Testis (tissue), 3 donors: ENCODE measurements around the gene NADSYN1. TPM values are rescaled to one million over a fixed set of nuclear protein-coding genes. Genes with fewer than 3 reads are reported as not detected.

ENCODE experiments used
- DNase-seq: peaks from one replicate; pipeline ENCODE4 v3.0.0-alpha.2; 2019
- H3K27ac ChIP-seq, 2 donors: fragments of 200-600 bp; sonication (generic); one replicate each; pipeline ENCODE4 v1.5.1; 2019
- H3K27me3 ChIP-seq: fragments of 200-600 bp; sonication (generic); one replicate; pipeline ENCODE4 v1.5.1; 2019
- H3K36me3 ChIP-seq: fragments of 200-600 bp; sonication (generic); one replicate; pipeline ENCODE4 v1.5.1; 2017; ENCODE audit warnings: low read depth; ENCODE audit errors: missing control alignments
- H3K4me1 ChIP-seq: fragments of 200-600 bp; sonication (generic); one replicate; pipeline ENCODE4 v1.5.1; 2019
- H3K4me3 ChIP-seq, 2 donors: fragments of 200-600 bp; sonication (generic); one replicate each; pipeline ENCODE4 v1.5.1; 2017 to 2019
- H3K9me3 ChIP-seq: fragments of 200-600 bp; sonication (generic); one replicate; pipeline ENCODE4 v1.5.1; 2017
- CTCF ChIP-seq, 3 experiments: fragments of 450-650 bp in 2 of 3; fragments of 200-600 bp in 1 of 3; sonication (generic) in 1 of 3; IDR thresholded peaks; one replicate each; pipeline ENCODE4 v1.5.1; 2016 to 2019; ENCODE audit warnings: antibody characterized with exemption in 3 of 3, mild to moderate bottlenecking in 2 of 3, moderate library complexity in 1 of 3
- POLR2A ChIP-seq: fragments of 450-650 bp; IDR thresholded peaks from one replicate; pipeline ENCODE4 v1.6.1; 2017; ENCODE audit warnings: antibody characterized with exemption, mild to moderate bottlenecking, moderate library complexity
- WGBS, 2 donors: methylation state at CpG; one replicate each; pipeline ENCODE4 v1.1.5; 2018; 5-methylcytosine and 5-hydroxymethylcytosine counted together
- intact Hi-C: fragments of 100-400 bp; cut with DNase I; formaldehyde crosslinking; loops from one replicate; pipeline ENCODE4 v1.15.1; 2023; ENCODE audit warnings: low total_unique reads
- polyA plus RNA-seq: library from polyadenylated mRNA; stranded (reverse); fragments of 350-450 nt; fragmentation: Illumina TruSeq; extraction: RNeasy Lipid Tissue Mini Kit (QIAGEN cat#74804); gene quantifications from one replicate; pipeline ENCODE4 v1.2.3, GENCODE V29; 2014; ENCODE audit warnings: low read depth, low replicate concordance; ENCODE audit not compliant: insufficient read depth
- total RNA-seq, 2 donors: library from RNA; depleted of rRNA; stranded (reverse); fragments of >200 nt; gene quantifications; one replicate each; pipeline ENCODE4 v1.2.3, GENCODE V29; 2016

NADSYN1 gene
- total and polyA plus RNA-seq, 3 donors from 2014 or later, result 75.7 to 91.2 (median 79.4) TPM

- WGBS, 2 donors, result 87 to 90% methylated on average over 6 of the region's 6 CpGs
- Histone ChIP-seq H3K4me1 (peaks cover 2% of the 10 kb centered on the region), H3K4me3 (no peak overlapping the region), H3K27ac (no peak overlapping the region), H3K36me3 (no peaks in the 10 kb centered on the region), H3K27me3 (no peaks in the 10 kb centered on the region), H3K9me3 (no peaks in the 10 kb centered on the region)
- no peak for DNase-seq
- no peak for TF ChIP-seq CTCF (IDR thresholded peaks at IDR 0.05)
- TF ChIP-seq POLR2A, result no peak
- intact Hi-C loops, result no loop called here
Measured at GRCh38 chr11:71483692-71484091, 30.7 kb downstream of the NADSYN1 start.

DNA sequence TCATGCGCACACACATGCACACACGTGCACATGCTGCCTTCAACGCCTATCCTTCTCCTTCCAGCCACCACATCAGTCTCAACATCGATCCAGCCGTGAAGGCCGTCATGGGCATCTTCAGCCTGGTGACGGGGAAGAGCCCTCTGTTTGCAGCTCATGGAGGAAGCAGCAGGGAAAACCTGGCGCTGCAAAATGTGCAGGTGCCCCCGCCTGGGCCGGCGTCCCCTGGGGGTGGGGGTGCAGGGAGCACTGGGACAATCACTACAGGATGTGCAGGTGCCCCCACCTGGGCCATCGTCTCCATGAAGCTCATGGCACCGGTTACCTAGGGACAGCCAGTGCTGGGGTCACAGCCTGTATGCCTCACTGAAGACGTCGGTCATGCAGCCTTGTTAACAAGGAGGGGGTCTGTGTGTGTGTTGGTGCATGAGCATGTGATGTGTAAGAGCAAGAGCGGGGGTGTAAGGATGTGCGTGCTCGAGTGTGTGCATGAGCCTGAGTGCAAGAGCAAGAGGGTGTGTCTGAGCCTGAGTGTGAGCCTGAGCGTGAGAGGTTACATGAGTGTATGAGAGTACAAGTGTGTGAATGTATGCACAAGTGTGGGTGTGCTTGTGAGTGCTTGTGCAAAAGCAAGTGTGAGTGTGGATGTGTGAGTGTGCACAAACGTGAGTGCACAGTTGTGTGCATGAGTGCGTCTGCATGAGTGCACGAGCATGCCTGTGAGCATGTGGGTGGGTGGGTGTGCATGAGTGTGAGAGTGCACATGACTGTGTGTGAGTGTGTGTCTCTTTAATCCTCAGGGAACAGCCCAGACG, 31.5 kb downstream of the NADSYN1 start:
- no peak overlapping the region for H3K4me3 ChIP-seq
- peaks cover 5% of the 10 kb centered on the region for H3K4me1 ChIP-seq
- no peak for TF ChIP-seq CTCF (IDR thresholded peaks at IDR 0.05)
- TF ChIP-seq POLR2A, result no peak
- intact Hi-C loops, result no loop called here
- H3K27me3 ChIP-seq, result no peaks in the 10 kb centered on the region
- 94% methylated on average over 20 to 23 of the region's 23 CpGs for WGBS, 2 donors
- no peak for DNase-seq
- H3K36me3 ChIP-seq, result no peaks in the 10 kb centered on the region
- H3K9me3 ChIP-seq, result no peaks in the 10 kb centered on the region
- no peak overlapping the region for H3K27ac ChIP-seq

DNA sequence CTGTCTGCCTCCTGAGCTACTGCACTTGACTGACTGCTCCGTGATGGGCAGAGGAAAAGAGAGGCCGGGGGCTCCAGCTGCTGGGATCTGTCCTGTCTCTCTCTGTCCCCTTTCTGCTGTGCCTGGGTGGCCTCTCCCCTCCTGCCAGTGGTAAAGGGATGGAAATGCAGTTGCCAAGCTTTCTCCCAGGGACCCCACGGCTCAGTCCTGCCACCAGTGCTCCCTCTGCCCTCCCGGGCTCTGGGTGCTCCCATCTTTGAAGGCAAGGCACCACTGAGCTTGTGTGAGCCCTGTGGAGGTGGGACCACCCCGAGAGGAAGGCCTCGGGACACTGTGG, 32.0 kb downstream of the NADSYN1 start:
- Histone ChIP-seq H3K36me3 (no peaks in the 10 kb centered on the region), H3K4me3 (no peak overlapping the region), H3K9me3 (no peaks in the 10 kb centered on the region), H3K27me3 (no peaks in the 10 kb centered on the region), H3K27ac (no peak overlapping the region), H3K4me1 (peaks cover 5% of the 10 kb centered on the region)
- TF ChIP-seq CTCF (IDR thresholded peaks at IDR 0.05), result no peak
- DNase-seq, result no peak
- intact Hi-C loops, result no loop called here
- 91 to 92% methylated on average over 3 to 6 of the region's 6 CpGs for WGBS, 2 donors

DNA sequence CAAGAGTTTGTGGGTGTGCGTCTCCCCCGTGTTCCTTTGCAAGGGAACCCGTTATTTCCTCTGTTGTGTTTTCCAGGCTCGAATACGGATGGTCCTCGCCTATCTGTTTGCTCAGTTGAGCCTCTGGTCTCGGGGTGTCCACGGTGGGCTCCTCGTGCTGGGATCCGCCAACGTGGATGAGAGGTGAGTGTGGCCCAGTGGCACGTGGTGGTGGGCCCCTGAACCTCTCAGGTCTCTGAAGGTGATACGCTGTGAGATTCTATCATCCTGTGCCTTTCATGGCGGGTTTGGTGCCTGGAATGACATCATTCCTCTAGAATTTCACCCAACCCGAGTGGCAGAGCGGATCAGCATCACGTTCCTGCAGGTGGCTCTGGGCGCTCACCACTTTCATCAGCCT, 32.5 kb downstream of the NADSYN1 start:
- TF ChIP-seq POLR2A (no peak), CTCF (IDR thresholded peaks at IDR 0.05) (no peak)
- no peaks in the 10 kb centered on the region for H3K27me3 ChIP-seq
- intact Hi-C loops, result no loop called here
- WGBS, 2 donors, result 95 to 97% methylated on average over 18 of the region's 18 CpGs
- H3K36me3 ChIP-seq, result no peaks in the 10 kb centered on the region
- no peak overlapping the region for H3K4me3 ChIP-seq
- no peak overlapping the region for H3K27ac ChIP-seq
- DNase-seq, result no peak
- peaks cover 5% of the 10 kb centered on the region for H3K4me1 ChIP-seq
- no peaks in the 10 kb centered on the region for H3K9me3 ChIP-seq

DNA sequence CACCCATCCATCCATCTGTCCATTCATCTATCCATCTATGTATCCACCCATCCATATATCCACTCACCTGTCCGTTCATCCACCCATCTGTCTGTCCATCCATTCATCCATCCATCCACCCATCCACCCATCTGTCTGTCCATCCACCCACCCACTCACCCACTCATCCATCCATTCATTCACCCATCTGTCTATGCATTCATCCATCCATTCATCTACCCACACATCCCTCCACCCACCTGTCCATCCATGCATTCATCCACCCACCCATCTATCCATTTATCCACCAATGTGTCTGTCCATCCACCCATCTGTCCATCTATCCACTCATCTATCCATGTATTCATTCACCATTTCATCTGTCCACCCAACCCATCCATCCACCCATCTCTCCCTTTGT, 33.3 kb downstream of the NADSYN1 start:
- Histone ChIP-seq H3K36me3 (no peaks in the 10 kb centered on the region), H3K27ac (no peak overlapping the region), H3K4me1 (peaks cover 5% of the 10 kb centered on the region), H3K27me3 (no peaks in the 10 kb centered on the region), H3K4me3 (no peak overlapping the region), H3K9me3 (no peaks in the 10 kb centered on the region)
- intact Hi-C loops, result no loop called here
- WGBS, 2 donors, result 94 to 96% methylated on average over 1 of the region's 1 CpG
- TF ChIP-seq POLR2A (no peak), CTCF (IDR thresholded peaks at IDR 0.05) (no peak)
- no peak for DNase-seq
